Fibroblast of lung (primary cell): ENCODE results near the gene ESPN.

Experiments
- CTCF ChIP-seq, 2 donors: IDR thresholded peaks in 1 of 2; conservative IDR thresholded peaks in 1 of 2; 1 replicate in 1 of 2; 2 replicates in 1 of 2; pipeline ENCODE4 v1.5.1; 2011 to 2012; ENCODE audit warnings: low read length in 2 of 2, control low read depth in 1 of 2, inconsistent platforms in 1 of 2, low read depth in 1 of 2, mild to moderate bottlenecking in 1 of 2
- EZH2 ChIP-seq: IDR thresholded peaks from 2 replicates; pipeline ENCODE4 v1.5.1; 2012; ENCODE audit warnings: low read length, control low read depth, mild to moderate bottlenecking; ENCODE audit errors: missing control alignments

- no peak for TF ChIP-seq CTCF (conservative IDR thresholded peaks at IDR 0.05 in 1 of 2, IDR thresholded peaks at IDR 0.05 in 1 of 2; ENCODE audit: low read depth in 1 of 2, low read length in 2 of 2)
- no peak for TF ChIP-seq EZH2
Measured at GRCh38 chr1:6399294-6399693, 25.3 kb upstream of the ESPN start.
